ENCODE results near the gene MAGED4B.
"Not testable (repeated sequence)": the region's sequence is repeated elsewhere in the genome, so short reads cannot be mapped to it uniquely, and the experiment has no call there.

GRCh38 chrX:52042288-52042687, 26.7 kb downstream of the MAGED4B start:
- TF ChIP-seq, protein P1, sequence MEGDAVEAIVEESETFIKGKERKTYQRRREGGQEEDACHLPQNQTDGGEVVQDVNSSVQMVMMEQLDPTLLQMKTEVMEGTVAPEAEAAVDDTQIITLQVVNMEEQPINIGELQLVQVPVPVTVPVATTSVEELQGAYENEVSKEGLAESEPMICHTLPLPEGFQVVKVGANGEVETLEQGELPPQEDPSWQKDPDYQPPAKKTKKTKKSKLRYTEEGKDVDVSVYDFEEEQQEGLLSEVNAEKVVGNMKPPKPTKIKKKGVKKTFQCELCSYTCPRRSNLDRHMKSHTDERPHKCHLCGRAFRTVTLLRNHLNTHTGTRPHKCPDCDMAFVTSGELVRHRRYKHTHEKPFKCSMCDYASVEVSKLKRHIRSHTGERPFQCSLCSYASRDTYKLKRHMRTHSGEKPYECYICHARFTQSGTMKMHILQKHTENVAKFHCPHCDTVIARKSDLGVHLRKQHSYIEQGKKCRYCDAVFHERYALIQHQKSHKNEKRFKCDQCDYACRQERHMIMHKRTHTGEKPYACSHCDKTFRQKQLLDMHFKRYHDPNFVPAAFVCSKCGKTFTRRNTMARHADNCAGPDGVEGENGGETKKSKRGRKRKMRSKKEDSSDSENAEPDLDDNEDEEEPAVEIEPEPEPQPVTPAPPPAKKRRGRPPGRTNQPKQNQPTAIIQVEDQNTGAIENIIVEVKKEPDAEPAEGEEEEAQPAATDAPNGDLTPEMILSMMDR (IDR thresholded peaks at IDR 0.05; ENCODE audit: low read depth, low read length) = not testable (repeated sequence)
- not testable (repeated sequence) for TF ChIP-seq EZH2phosphoT487 (IDR thresholded peaks at IDR 0.05; ENCODE audit: low read depth)

Measured in OCI-LY3 (cell line).